Fibroblast of villous mesenchyme (primary cell): ENCODE results near the gene AZIN2. TPM values are rescaled to one million over a fixed set of nuclear protein-coding genes. Genes with fewer than 3 reads are reported as not detected.
A peak's percentile ranks its signal among the peaks of the same experiment; 100 is the strongest.
"Not testable (repeated sequence)": the region's sequence is repeated elsewhere in the genome, so short reads cannot be mapped to it uniquely, and the experiment has no call there.

Experiments used
- DNase-seq: peaks from one replicate; pipeline ENCODE4 v3.0.0-alpha.2; 2010; ENCODE audit warnings: low read depth
- H3K4me3 ChIP-seq: 2 replicates; pipeline ENCODE4 v1.5.1; 2011; ENCODE audit warnings: low read depth, mild to moderate bottlenecking, low read length
- total RNA-seq: library from RNA; depleted of rRNA; stranded (reverse); fragments of >200 nt; gene quantifications from 2 replicates; pipeline ENCODE4 v1.2.3, GENCODE V29; 2012
- TF ChIP-seq, protein P1 (sequence below): IDR thresholded peaks from 2 replicates; pipeline ENCODE4 v1.5.1; 2012; ENCODE audit warnings: low read depth, mild to moderate bottlenecking, low read length; ENCODE audit not compliant: insufficient read depth

AZIN2 gene
- total RNA-seq, 1 donor, result 2.6 TPM

DNA sequence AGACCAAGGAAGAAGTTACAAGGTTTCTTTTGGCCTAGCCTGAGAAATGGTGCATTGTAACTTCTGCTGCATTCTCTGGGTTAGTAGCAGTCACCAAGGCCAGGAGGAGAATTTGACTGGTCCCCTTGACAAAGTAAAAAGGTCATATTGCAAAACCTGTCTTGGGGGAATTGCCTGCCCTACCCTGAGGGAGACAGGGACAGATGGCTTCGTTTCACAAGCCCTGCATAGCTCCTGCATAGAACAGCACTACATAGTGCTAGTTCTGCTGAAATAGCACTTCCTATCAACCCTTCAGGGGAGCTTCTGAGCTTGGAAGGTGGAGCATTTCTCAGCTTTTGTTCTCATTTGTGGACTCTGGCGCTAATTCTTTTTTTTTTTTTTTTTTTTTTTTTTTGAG, 23.9 kb upstream of the AZIN2 start:
- TF ChIP-seq, protein P1, sequence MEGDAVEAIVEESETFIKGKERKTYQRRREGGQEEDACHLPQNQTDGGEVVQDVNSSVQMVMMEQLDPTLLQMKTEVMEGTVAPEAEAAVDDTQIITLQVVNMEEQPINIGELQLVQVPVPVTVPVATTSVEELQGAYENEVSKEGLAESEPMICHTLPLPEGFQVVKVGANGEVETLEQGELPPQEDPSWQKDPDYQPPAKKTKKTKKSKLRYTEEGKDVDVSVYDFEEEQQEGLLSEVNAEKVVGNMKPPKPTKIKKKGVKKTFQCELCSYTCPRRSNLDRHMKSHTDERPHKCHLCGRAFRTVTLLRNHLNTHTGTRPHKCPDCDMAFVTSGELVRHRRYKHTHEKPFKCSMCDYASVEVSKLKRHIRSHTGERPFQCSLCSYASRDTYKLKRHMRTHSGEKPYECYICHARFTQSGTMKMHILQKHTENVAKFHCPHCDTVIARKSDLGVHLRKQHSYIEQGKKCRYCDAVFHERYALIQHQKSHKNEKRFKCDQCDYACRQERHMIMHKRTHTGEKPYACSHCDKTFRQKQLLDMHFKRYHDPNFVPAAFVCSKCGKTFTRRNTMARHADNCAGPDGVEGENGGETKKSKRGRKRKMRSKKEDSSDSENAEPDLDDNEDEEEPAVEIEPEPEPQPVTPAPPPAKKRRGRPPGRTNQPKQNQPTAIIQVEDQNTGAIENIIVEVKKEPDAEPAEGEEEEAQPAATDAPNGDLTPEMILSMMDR, result no peak
- no peak for DNase-seq
- H3K4me3 ChIP-seq, result no peak overlapping the region

DNA sequence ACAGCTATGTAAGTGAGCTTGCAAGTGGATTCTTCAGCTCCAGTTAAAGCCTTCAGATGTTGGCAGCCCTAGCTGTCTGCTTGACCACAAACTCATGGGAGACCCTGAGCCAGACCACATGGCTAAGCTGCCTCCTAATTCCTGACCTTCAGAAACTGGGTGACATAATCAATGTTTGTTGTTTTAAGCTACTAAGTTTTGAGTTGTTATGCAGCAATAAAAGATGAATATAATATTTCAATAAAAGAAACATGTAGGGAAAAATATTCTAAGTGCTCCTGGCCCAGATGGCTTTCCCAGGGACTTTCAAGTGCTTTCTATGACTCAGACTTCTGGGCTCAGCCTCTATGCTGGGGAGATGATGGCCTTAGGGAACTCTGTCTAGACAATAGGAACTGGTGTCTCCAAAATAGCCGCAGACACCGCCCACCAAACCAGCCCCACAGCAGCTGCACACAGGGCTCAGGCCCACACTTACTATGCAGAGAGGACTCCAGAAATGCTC, 20.3 kb upstream of the AZIN2 start:
- TF ChIP-seq, protein P1, result no peak
- DNase-seq, result peak; percentile 74
- H3K4me3 ChIP-seq, result no peak overlapping the region

DNA sequence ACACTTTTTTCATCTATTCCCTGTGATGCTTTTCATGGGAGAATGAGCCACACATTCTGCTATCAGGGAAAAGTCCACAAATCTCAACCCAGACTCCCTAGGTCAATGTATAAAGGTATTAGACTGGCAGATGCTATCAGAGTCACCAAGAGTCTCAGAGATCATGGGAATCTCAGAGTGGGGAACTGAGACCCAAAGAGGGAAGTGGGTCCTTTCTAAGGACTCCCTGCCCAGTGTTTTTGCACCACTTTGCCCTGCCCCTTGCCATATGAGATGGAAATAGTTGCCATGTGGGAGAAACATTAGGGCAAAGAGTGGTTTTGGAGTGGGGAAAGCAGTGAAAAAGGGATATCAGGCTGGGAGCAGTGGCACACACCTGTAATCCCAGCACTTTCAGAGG, 19.1 kb upstream of the AZIN2 start:
- no peak for DNase-seq
- TF ChIP-seq, protein P1, result no peak
- no peak overlapping the region for H3K4me3 ChIP-seq

DNA sequence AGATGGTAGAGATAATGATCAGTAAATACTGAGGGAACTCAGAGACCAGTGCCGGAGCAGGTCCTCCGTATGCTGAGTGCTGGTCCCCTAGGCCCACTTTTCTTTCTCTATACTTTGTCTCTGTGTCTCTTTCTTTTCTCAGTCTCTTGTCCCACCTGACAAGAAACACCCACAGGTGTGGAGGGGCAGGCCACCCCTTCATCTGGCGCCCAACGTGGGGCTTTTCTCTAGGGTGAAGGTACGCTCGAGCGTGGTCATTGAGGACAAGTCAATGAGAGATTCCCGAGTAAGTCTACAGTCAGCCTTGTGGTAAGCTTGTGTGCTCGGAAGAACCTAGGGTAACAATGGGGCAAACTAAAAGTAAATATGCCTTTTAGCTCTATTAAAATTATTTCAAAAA, 16.7 kb upstream of the AZIN2 start:
- not testable (repeated sequence) for DNase-seq, H3K4me3 ChIP-seq

DNA sequence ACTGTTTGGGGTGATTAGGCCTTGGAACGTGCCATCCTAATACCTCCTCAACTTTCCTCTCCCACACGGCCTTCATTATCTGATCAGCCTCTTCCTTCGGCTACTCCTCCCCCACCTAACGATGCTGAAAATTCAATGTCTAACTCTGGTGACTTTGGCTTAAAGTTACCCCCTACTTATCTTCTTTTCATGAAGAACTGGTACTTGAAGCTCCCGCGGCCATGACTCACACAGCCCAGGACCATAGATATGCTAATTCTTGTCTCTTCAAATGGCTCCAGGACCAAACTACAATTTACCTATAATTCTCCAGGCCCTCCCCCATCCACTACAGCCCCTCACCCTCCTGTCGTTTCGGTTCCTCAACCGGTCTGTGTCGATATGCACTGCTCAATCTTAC, 15.7 kb upstream of the AZIN2 start:
- H3K4me3 ChIP-seq, result no peak overlapping the region
- no peak for DNase-seq
- TF ChIP-seq, protein P1, result no peak

DNA sequence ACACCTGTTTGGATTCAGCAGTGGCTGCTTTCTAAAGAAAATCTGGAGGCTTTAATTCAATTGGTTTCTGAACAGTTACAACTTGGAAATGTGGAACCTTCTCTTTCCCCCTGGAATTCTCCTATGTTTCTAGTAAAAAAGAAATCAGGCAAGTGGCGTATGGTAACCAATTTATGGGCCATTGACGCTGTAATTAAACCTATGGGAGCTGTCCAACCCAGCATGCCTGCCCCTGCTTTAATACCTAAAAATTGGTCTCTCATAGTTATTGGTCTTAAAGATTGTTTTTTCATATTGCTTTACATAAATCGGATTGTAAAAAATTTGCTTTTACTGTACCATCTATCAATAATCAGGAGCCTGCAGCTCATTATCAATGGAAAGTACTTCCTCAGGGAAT, 14.5 kb upstream of the AZIN2 start:
- H3K4me3 ChIP-seq, DNase-seq: not testable (repeated sequence)

DNA sequence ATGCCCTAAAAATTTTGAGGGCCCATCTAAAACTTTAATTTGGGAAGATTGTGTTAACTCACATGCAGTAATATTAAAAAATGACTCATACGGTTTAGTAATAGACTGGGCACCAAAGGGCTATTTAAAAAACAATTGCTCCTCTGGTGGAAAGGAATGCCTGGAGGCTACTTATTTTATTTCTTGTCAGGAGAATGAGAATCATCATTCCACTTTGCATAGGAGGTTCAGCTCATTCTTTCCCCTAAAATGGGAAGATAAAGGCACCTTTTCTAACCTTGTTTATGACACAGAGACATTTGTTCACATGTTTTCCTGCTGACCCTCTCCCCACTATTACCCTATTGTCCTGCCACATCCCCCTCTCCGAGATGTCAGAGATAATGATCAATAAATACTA, 12.8 kb upstream of the AZIN2 start:
- not testable (repeated sequence) for H3K4me3 ChIP-seq, DNase-seq

DNA sequence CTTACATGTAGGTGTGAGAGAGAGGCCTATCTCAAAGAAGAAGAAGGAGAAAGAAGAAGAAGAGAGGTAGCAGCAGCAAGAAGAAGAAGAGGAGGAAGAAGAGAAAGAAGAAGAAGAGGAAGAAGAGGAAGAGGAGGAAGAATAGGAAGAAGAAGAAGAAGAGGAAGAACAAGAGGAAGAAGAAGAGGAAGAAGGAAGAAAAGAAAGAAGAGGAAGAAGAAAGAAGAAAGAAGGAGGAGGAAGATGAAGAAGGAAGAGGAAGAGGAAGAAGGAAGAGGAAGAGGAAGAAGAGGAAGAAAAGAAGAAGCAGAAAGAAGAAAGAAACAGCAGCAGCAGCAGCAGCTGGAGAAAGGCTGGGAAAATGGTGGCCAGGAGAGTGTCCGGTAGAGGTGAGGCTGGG, 10.3 kb upstream of the AZIN2 start:
- no peak for DNase-seq
- TF ChIP-seq, protein P1, result no peak
- H3K4me3 ChIP-seq, result no peak overlapping the region

DNA sequence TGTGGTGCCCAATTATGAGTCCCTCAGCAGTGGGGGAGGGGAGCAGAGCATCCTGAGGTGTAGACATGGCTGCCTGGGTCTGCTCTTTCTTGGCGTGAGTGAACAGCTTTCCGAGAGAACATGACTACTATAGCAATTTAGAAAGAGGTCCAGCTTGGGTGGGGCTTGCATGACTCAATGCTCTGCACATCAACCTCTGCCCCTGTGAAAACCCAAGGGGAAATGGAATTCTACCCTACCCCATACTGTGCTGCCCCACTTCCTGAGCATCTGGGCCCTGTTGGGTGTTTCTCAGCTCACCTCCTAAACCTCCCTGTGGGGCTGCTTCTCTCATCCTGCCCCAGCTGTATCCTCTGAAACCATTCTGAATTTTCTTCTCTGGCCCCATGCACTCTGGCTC, 8.2 kb upstream of the AZIN2 start:
- TF ChIP-seq, protein P1, result no peak
- no peak overlapping the region for H3K4me3 ChIP-seq
- no peak for DNase-seq
